ENCODE data around the gene ARHGAP28.

DNA sequence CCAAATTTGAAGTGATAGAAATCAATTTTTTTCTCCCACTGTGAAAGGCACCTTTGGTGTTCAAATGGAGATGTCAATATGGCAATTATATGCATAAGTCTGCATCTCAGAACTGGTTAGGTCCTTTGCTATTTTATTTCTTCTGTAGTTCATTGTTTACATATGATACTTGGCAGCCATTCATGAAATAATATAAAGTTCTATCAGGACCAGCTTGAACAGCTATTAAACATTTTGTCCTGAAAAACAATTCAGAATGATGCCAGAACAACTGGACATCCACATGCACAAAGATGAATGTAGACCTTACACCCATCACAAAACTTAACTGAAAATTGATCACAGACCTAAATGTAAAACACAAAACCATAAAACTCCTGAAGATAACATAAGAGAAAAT, 41.8 kb upstream of the ARHGAP28 start:
- TF ChIP-seq, protein P1, sequence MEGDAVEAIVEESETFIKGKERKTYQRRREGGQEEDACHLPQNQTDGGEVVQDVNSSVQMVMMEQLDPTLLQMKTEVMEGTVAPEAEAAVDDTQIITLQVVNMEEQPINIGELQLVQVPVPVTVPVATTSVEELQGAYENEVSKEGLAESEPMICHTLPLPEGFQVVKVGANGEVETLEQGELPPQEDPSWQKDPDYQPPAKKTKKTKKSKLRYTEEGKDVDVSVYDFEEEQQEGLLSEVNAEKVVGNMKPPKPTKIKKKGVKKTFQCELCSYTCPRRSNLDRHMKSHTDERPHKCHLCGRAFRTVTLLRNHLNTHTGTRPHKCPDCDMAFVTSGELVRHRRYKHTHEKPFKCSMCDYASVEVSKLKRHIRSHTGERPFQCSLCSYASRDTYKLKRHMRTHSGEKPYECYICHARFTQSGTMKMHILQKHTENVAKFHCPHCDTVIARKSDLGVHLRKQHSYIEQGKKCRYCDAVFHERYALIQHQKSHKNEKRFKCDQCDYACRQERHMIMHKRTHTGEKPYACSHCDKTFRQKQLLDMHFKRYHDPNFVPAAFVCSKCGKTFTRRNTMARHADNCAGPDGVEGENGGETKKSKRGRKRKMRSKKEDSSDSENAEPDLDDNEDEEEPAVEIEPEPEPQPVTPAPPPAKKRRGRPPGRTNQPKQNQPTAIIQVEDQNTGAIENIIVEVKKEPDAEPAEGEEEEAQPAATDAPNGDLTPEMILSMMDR (IDR thresholded peaks at IDR 0.05): no peak
- TF ChIP-seq POLR2AphosphoS5 (IDR thresholded peaks at IDR 0.05): no peak
